ENCODE results near the gene ZNF432.
"Not testable (repeated sequence)": the region's sequence is repeated elsewhere in the genome, so short reads cannot be mapped to it uniquely, and the experiment has no call there.

- TF ChIP-seq, protein P1, sequence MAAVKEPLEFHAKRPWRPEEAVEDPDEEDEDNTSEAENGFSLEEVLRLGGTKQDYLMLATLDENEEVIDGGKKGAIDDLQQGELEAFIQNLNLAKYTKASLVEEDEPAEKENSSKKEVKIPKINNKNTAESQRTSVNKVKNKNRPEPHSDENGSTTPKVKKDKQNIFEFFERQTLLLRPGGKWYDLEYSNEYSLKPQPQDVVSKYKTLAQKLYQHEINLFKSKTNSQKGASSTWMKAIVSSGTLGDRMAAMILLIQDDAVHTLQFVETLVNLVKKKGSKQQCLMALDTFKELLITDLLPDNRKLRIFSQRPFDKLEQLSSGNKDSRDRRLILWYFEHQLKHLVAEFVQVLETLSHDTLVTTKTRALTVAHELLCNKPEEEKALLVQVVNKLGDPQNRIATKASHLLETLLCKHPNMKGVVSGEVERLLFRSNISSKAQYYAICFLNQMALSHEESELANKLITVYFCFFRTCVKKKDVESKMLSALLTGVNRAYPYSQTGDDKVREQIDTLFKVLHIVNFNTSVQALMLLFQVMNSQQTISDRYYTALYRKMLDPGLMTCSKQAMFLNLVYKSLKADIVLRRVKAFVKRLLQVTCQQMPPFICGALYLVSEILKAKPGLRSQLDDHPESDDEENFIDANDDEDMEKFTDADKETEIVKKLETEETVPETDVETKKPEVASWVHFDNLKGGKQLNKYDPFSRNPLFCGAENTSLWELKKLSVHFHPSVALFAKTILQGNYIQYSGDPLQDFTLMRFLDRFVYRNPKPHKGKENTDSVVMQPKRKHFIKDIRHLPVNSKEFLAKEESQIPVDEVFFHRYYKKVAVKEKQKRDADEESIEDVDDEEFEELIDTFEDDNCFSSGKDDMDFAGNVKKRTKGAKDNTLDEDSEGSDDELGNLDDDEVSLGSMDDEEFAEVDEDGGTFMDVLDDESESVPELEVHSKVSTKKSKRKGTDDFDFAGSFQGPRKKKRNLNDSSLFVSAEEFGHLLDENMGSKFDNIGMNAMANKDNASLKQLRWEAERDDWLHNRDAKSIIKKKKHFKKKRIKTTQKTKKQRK (IDR thresholded peaks at IDR 0.05; ENCODE audit: low read length) = not testable (repeated sequence)
- not testable (repeated sequence) for TF ChIP-seq CTCF (CRISPR knock-in tag; IDR thresholded peaks at IDR 0.05); TCF7 (IDR thresholded peaks at IDR 0.05; ENCODE audit: low read depth); EP300 (IDR thresholded peaks at IDR 0.05; ENCODE audit: low read depth in 2 of 2, low read length in 2 of 2); EP300 (CRISPR knock-in tag; IDR thresholded peaks at IDR 0.05; ENCODE audit: borderline replicate concordance)
These were observed 47.8 kb upstream of the ZNF432 start for GRCh38 chr19:52096416-52096815.
